Left lobe of liver (tissue), 1 donor: ENCODE results near the gene TMEM72. TPM values are rescaled to one million over a fixed set of nuclear protein-coding genes. Genes with fewer than 3 reads are reported as not detected.

Experiments
- total RNA-seq: library from RNA; stranded (reverse); gene quantifications from one replicate; pipeline ENCODE4 v1.2.1, GENCODE V29; 2021
- donor health status: DM: no; HTN: yes; CAD: no.

Gene TMEM72
- total RNA-seq, 1 donor from 2014 or later = not detected

Other genes starting within 250 kb of the TMEM72 start
- 25.0 TPM for gene RASSF4, start 48.5 kb downstream of the TMEM72 start, total RNA-seq
- 6.8 TPM for gene DEPP1, start 67.5 kb downstream of the TMEM72 start, total RNA-seq
- gene ZNF22, start 89.6 kb downstream of the TMEM72 start, total RNA-seq = 12.9 TPM